PC-9 (cell line): ENCODE measurements around the gene ITSN1. TPM values are rescaled to one million over a fixed set of nuclear protein-coding genes. Genes with fewer than 3 reads are reported as not detected.

Experiments
- BruUV-seq: library from RNA; stranded (reverse); fragments of 400-500 nt; replicated peaks from 2 replicates; lab custom pipeline; 2021; lab: Mats Ljungman, UMichigan
- CTCF ChIA-PET: fragments of 300-600 bp; sonication (Branson Sonifier 250); formaldehyde crosslinking; loops from one replicate; lab custom pipeline; 2022; ENCODE audit warnings: antibody characterized with exemption; lab: Charles Lee
- POLR2A ChIA-PET: fragments of 300-600 bp; sonication (Branson Sonifier 250); formaldehyde crosslinking; loops from one replicate; lab custom pipeline; 2022; ENCODE audit warnings: antibody characterized with exemption; ENCODE audit not compliant: unreplicated experiment; lab: Charles Lee
- DNase-seq, 2 experiments: peaks; one replicate each; pipeline versions ENCODE4 v3.0.0 to v3.0.0-alpha.2; 2015 to 2022; ENCODE audit warnings: mixed read lengths in 1 of 2
- H2AFZ ChIP-seq: fragments of 200-600 bp; sonication (generic); 2 replicates; pipeline ENCODE4 v1.8.1; 2017; ENCODE audit warnings: antibody characterized with exemption
- H3F3A ChIP-seq: fragments of 200-600 bp; sonication (generic); 2 replicates; pipeline ENCODE4 v1.8.1; 2017; ENCODE audit warnings: antibody characterized with exemption, mild to moderate bottlenecking, low read depth; ENCODE audit not compliant: insufficient read depth
- H3K27ac ChIP-seq: fragments of 200-600 bp; sonication (generic); 2 replicates; pipeline ENCODE4 v1.6.1; 2016; ENCODE audit warnings: mixed run types
- H3K27me3 ChIP-seq: fragments of 200-600 bp; sonication (generic); 2 replicates; pipeline ENCODE4 v1.6.1; 2016; ENCODE audit warnings: low read depth, mixed run types; ENCODE audit not compliant: insufficient read depth
- H3K36me3 ChIP-seq: fragments of 200-600 bp; sonication (generic); 2 replicates; pipeline ENCODE4 v1.6.1; 2016; ENCODE audit warnings: low read depth, mixed run types
- H3K4me1 ChIP-seq: fragments of 200-600 bp; sonication (generic); replicated peaks from 2 replicates; pipeline ENCODE4 v1.6.1; 2016; ENCODE audit warnings: mixed run types; ENCODE audit not compliant: insufficient read depth
- H3K4me2 ChIP-seq: fragments of 200-600 bp; sonication (generic); 2 replicates; pipeline ENCODE4 v1.6.1; 2017; ENCODE audit warnings: mixed run types
- H3K4me3 ChIP-seq: fragments of 200-600 bp; sonication (generic); 2 replicates; pipeline ENCODE4 v1.6.1; 2016; ENCODE audit warnings: mixed run types
- H3K79me2 ChIP-seq: fragments of 200-600 bp; sonication (generic); 2 replicates; pipeline ENCODE4 v1.6.1; 2017; ENCODE audit warnings: low read depth, mixed run types
- H3K9me2 ChIP-seq: fragments of 200-600 bp; sonication (generic); 2 replicates; pipeline ENCODE4 v1.8.1; 2017; ENCODE audit warnings: mild to moderate bottlenecking; ENCODE audit not compliant: insufficient read depth
- H3K9me3 ChIP-seq: fragments of 200-600 bp; sonication (generic); 2 replicates; pipeline ENCODE4 v1.8.1; 2016; ENCODE audit warnings: low read depth; ENCODE audit not compliant: insufficient read depth
- H4K20me1 ChIP-seq: fragments of 200-600 bp; sonication (generic); 2 replicates; pipeline ENCODE4 v1.8.1; 2017; ENCODE audit not compliant: insufficient read depth
- EZH2 ChIP-seq: fragments of 200-600 bp; sonication (generic); IDR thresholded peaks from 2 replicates; pipeline ENCODE4 v1.8.0; 2017; ENCODE audit warnings: antibody characterized with exemption, low read depth
- intact Hi-C: fragments of 100-400 bp; cut with micrococcal nuclease; formaldehyde crosslinking; loops from one replicate; pipeline ENCODE4 v1.10.0; 2022; ENCODE audit not compliant: unreplicated experiment
- total RNA-seq: library from RNA; stranded (reverse); gene quantifications from 2 replicates; pipeline ENCODE4 v1.2.3, GENCODE V29; 2021
- TF ChIP-seq, protein P1 (sequence below): fragments of 200-600 bp; sonication (generic); conservative IDR thresholded peaks from 2 replicates; pipeline ENCODE4 v1.6.1; 2017; ENCODE audit warnings: mixed run types, antibody characterized with exemption, mild to moderate bottlenecking, moderate library complexity

ITSN1 gene
- total RNA-seq, 1 experiment from 2014 or later, result 46.3 TPM

DNA sequence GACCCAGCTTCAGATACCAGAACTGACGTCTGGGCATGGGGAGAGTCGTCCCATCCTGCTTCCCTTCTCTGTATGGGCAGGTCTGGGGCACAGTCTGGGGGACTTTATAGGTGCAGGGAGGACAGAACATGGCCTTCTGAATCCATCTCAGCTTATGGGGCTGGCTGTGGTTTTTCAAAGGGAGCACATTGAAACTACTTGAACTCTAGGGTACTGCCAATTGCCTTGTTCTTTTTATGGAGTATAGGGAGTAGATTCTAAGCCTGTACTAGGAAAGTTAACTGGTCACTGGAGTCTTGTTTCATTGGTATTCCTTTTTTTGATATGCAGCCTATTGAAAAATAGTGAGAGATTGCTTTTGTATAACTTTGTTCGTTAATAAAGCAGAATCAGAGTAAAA lies 183.1 kb downstream of the ITSN1 start:
- no peak overlapping the region for H3K27ac ChIP-seq
- ChIA-PET CTCF (interaction anchor here (0.6 kb wide), 1 partner anchor 265 kb away, joined by 3 read pairs; no protein-coding TSS in a partner anchor), POLR2A (no interaction called here)
- no peak for DNase-seq
- H3K27me3 ChIP-seq, result no peaks in the 10 kb centered on the region
- no peaks in the 10 kb centered on the region for H3F3A ChIP-seq
- TF ChIP-seq, protein P1, sequence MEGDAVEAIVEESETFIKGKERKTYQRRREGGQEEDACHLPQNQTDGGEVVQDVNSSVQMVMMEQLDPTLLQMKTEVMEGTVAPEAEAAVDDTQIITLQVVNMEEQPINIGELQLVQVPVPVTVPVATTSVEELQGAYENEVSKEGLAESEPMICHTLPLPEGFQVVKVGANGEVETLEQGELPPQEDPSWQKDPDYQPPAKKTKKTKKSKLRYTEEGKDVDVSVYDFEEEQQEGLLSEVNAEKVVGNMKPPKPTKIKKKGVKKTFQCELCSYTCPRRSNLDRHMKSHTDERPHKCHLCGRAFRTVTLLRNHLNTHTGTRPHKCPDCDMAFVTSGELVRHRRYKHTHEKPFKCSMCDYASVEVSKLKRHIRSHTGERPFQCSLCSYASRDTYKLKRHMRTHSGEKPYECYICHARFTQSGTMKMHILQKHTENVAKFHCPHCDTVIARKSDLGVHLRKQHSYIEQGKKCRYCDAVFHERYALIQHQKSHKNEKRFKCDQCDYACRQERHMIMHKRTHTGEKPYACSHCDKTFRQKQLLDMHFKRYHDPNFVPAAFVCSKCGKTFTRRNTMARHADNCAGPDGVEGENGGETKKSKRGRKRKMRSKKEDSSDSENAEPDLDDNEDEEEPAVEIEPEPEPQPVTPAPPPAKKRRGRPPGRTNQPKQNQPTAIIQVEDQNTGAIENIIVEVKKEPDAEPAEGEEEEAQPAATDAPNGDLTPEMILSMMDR, result no peak
- no peak for TF ChIP-seq EZH2
- no peak overlapping the region for H3K4me2 ChIP-seq
- no TSS peak for BruUV-seq
- no peaks in the 10 kb centered on the region for H3K9me2 ChIP-seq
- H3K79me2 ChIP-seq, result no peaks in the 10 kb centered on the region
- H3K36me3 ChIP-seq, result no peaks in the 10 kb centered on the region
- no peaks in the 10 kb centered on the region for H3K9me3 ChIP-seq
- no peak overlapping the region for H3K4me3 ChIP-seq
- intact Hi-C loops, result no loop called here
- no peaks in the 10 kb centered on the region for H3K4me1 ChIP-seq
- H2AFZ ChIP-seq, result no peak overlapping the region
- H4K20me1 ChIP-seq, result no peaks in the 10 kb centered on the region

DNA sequence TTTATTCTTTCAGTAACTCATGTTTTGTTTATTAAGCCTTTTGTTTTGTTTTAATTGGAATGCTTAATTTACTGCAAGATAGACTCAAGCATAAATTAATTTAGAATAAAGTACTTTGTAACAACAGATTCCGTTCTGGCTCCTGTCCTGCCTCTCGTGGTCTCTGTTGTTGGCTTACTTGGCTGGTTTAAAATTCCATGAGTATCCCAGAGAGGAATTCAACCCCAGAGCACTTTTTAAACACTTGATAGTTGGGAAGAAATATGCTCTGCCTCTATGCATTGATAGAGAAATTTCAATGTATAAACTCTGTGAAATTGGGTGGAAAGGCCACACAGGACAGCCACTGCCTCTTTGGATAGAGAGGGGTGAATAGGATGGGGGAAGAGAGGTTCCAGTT lies 183.6 kb downstream of the ITSN1 start:
- ChIA-PET POLR2A (no interaction called here), CTCF (no interaction called here)
- intact Hi-C loops, result no loop called here
- Histone ChIP-seq H3K4me3 (no peak overlapping the region), H4K20me1 (no peaks in the 10 kb centered on the region), H3K9me3 (no peaks in the 10 kb centered on the region), H3K79me2 (no peaks in the 10 kb centered on the region), H3K4me2 (no peak overlapping the region), H3K9me2 (no peaks in the 10 kb centered on the region), H2AFZ (no peak overlapping the region), H3K27ac (no peak overlapping the region), H3K36me3 (no peaks in the 10 kb centered on the region), H3K4me1 (no peaks in the 10 kb centered on the region), H3F3A (no peaks in the 10 kb centered on the region), H3K27me3 (no peaks in the 10 kb centered on the region)
- no TSS peak for BruUV-seq
- DNase-seq, result no peak
- TF ChIP-seq EZH2, result no peak
- TF ChIP-seq, protein P1, result no peak

DNA sequence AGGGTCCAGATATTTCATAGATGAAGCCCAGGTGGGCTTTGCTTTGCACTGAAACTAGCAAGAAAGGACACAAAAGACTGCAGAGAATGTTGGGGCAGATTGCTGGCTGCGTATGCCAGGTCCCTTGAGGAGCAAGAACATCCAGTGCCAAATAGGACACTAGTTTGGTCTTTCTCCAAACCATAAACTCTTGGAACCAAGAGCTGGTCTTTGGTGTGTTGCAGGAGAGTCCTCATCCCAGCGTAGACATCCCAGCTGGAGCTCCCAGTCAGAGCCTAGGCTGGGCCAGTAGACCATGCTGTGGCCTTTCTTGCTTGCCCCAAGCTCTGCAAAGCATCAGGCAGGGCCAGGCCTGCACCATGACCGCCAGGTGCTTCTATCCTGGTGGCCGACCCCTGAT lies 185.8 kb downstream of the ITSN1 start:
- no peak overlapping the region for H3K4me2 ChIP-seq
- ChIA-PET POLR2A (no interaction called here), CTCF (no interaction called here)
- H3K27me3 ChIP-seq, result no peaks in the 10 kb centered on the region
- H2AFZ ChIP-seq, result no peak overlapping the region
- no peaks in the 10 kb centered on the region for H3K4me1 ChIP-seq
- intact Hi-C loops, result no loop called here
- no peak for DNase-seq
- no TSS peak for BruUV-seq
- H3K27ac ChIP-seq, result no peak overlapping the region
- no peak overlapping the region for H3K4me3 ChIP-seq
- TF ChIP-seq EZH2, result no peak
- TF ChIP-seq, protein P1, result no peak
- H3K9me2 ChIP-seq, result no peaks in the 10 kb centered on the region
- no peaks in the 10 kb centered on the region for H4K20me1 ChIP-seq
- no peaks in the 10 kb centered on the region for H3K79me2 ChIP-seq
- H3K9me3 ChIP-seq, result no peaks in the 10 kb centered on the region
- no peaks in the 10 kb centered on the region for H3K36me3 ChIP-seq
- no peaks in the 10 kb centered on the region for H3F3A ChIP-seq
